Muscle of leg (tissue), 11 donors: Measurements from ENCODE around the gene PID1. TPM values are rescaled to one million over a fixed set of nuclear protein-coding genes. Genes with fewer than 3 reads are reported as not detected.
"Not testable (repeated sequence)": the region's sequence is repeated elsewhere in the genome, so short reads cannot be mapped to it uniquely, and the experiment has no call there.

ENCODE experiments used
- DNase-seq: peaks from one replicate; pipeline ENCODE4 v3.0.0; 2013
- H3K27ac ChIP-seq: one replicate; pipeline ENCODE4 v1.5.1; 2013; ENCODE audit warnings: mild to moderate bottlenecking, low read length, control low read depth
- H3K27me3 ChIP-seq: one replicate; pipeline ENCODE4 v1.6.1; 2013; ENCODE audit warnings: low read length; ENCODE audit not compliant: control insufficient read depth, insufficient read depth
- H3K36me3 ChIP-seq: one replicate; pipeline ENCODE4 v1.6.1; 2013; ENCODE audit warnings: low read length; ENCODE audit not compliant: control insufficient read depth, insufficient read depth
- H3K4me1 ChIP-seq: one replicate; pipeline ENCODE4 v1.6.1; 2013; ENCODE audit warnings: low read length; ENCODE audit not compliant: control insufficient read depth, insufficient read depth
- H3K4me3 ChIP-seq: one replicate; pipeline ENCODE4 v1.5.1; 2013; ENCODE audit warnings: low read length, control low read depth
- H3K9me3 ChIP-seq: replicated peaks from 2 replicates; pipeline ENCODE4 v1.6.1; 2013; ENCODE audit warnings: low read depth, low read length; ENCODE audit not compliant: control insufficient read depth
- WGBS: methylation state at CpG from one replicate; pipeline ENCODE4 v1.1.5; 2013; ENCODE audit warnings: missing lambda C conversion rate; ENCODE audit not compliant: insufficient coverage; 5-methylcytosine and 5-hydroxymethylcytosine counted together
- polyA plus RNA-seq, 8 donors: library from polyadenylated mRNA; unstranded; fragments of 120-200 nt; gene quantifications; one replicate each; pipeline versions ENCODE4 v1.2.1 to v1.2.3, GENCODE V29; 2013; ENCODE audit warnings: inconsistent platforms in 1 of 8, low replicate concordance in 1 of 8; ENCODE audit not compliant: insufficient read length in 8 of 8, insufficient read depth in 1 of 8
- total RNA-seq: library from RNA; stranded (reverse); fragments of 120-200 nt; gene quantifications from one replicate; pipeline ENCODE4 v1.2.4, GENCODE V29; 2013

The PID1 gene
- total and polyA plus RNA-seq, 9 donors: 15.6 to 32.8 (median 28.4) TPM

DNA sequence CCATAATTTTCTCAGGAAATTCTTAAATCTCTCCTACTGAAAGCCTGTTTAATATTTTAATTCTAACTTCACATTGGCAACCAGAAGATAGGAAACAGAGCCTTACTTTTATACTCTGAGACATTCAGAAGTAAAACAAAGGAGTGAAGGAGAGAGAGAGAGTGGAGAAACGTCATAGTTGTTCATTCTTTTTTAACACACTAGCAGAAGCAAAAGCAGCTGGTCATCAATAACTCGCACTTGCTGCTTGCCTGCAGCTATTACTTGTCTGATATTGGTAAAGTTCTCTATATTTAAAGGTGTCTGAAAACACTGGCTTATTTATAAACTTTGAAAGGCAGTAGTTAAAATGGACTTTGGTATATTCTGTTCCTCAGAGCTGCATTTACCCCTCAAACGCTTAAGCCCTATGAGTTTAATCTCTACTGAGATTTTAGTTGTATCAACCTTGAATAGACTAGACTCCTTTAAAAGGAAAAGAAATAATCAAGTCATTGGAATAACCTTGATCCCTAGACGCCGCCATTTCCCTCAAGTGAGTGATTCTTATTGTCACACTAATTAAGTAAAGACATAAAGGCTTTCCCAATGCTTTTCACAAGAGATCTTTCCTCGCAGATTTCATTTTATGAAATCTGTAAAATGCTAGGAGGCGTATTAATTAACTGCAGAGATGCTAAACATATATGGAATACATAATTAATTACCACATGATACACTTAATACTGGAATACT lies 182.0 kb downstream of the PID1 start:
- peaks cover 5% of the 10 kb centered on the region for H3K4me1 ChIP-seq
- DNase-seq: no peak
- no peak overlapping the region for H3K4me3 ChIP-seq
- H3K27me3 ChIP-seq: no peaks in the 10 kb centered on the region
- no peak overlapping the region for H3K27ac ChIP-seq
- no CpG with 5 or more reads among the region's 7 CpGs for WGBS
- H3K9me3 ChIP-seq: no peaks in the 10 kb centered on the region
- no peaks in the 10 kb centered on the region for H3K36me3 ChIP-seq

DNA sequence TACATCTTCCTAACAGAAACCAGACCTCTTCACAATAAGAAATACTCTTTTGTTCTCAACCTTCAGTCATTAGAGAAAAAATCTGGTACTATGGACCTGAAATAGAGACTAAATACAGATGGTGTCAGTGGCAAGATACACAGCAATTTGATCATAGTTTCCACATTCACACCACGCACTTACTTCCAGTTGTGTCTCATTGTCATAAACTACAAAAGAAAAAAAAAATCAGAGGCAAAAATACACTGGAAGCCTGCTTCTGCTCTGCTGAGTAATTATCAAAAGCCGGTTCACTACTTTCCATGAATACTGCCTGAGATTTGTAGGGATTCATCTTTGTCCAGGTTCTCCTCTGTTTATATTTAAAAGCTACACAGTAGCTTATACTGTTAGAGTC lies 182.6 kb downstream of the PID1 start:
- no peak overlapping the region for H3K27ac ChIP-seq
- no peaks in the 10 kb centered on the region for H3K9me3 ChIP-seq
- no peaks in the 10 kb centered on the region for H3K27me3 ChIP-seq
- DNase-seq: no peak
- H3K36me3 ChIP-seq: no peaks in the 10 kb centered on the region
- peaks cover 5% of the 10 kb centered on the region for H3K4me1 ChIP-seq
- WGBS: no CpG with 5 or more reads among the region's 2 CpGs
- H3K4me3 ChIP-seq: no peak overlapping the region

DNA sequence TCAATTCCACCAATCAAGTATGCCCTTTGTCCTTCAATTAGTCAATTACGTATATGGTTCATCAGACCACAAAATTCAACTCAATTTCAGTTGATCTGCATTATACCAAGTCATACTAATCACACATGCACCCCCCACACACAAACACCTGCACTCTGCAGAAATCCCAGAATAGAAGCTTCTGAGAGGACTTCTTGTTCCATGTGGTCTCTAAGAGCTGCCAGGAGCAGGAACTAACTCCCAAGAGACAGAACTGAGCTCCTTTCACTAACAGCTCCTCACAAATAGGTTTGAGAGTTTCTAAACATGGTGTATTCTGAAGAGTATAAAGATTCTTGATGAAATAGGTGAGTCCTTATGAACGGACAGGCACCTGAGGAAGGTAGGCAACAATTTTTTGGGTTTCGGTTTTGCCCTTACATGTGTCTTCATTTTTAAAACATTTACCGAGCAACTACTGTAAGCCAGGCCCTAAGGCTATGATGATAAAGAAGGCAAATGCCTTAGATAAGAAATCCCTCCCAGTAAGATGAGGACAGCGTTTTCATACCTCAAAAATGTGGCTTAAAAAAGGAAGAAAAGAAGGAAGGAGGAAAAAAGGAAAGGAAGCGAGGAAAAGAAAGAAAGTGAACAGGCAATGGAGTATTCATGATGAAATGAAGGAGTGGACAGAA lies 183.1 kb downstream of the PID1 start:
- WGBS: 78% methylated on average over 1 of the region's 6 CpGs
- no peaks in the 10 kb centered on the region for H3K36me3 ChIP-seq

DNA sequence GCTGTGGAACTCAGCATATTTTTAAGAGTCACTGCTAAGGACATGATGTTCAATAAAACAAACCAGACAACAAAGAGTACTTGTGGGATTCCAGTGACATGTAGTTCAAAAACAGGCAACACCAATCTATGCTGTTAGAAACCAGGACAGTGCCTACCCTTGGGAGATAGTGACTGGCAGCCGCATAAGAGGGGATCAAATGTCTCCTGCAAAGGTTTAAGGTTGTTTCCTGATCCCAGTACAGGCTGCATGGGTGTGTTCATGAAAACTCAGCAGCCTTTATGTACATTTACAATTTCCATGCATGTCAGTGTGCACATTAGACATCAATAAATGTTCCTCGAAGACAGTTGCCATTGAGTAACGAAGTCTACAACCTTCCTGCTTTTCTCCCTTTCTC lies 183.8 kb downstream of the PID1 start:
- H3K36me3 ChIP-seq: no peaks in the 10 kb centered on the region
- H3K27ac ChIP-seq: no peak overlapping the region
- WGBS: 67% methylated on average over 1 of the region's 3 CpGs
- no peaks in the 10 kb centered on the region for H3K9me3 ChIP-seq
- no peaks in the 10 kb centered on the region for H3K27me3 ChIP-seq
- H3K4me3 ChIP-seq: no peak overlapping the region
- H3K4me1 ChIP-seq: peaks cover 5% of the 10 kb centered on the region
- no peak for DNase-seq

More for the DNA sequence above, 183.1 kb downstream of the PID1 start:
- H3K4me1 ChIP-seq: peaks cover 5% of the 10 kb centered on the region
- no peak for DNase-seq
- H3K4me3 ChIP-seq: no peak overlapping the region
- H3K9me3 ChIP-seq: no peaks in the 10 kb centered on the region
- H3K27ac ChIP-seq: no peak overlapping the region
- H3K27me3 ChIP-seq: no peaks in the 10 kb centered on the region

- DNase-seq: no peak
- Histone ChIP-seq H3K27me3 (no peaks in the 10 kb centered on the region), H3K27ac (no peak overlapping the region)
Observed at GRCh38 chr2:229085439-229085838, 185.6 kb downstream of the PID1 start.

GRCh38 chr2:229084447-229084846 lies 186.6 kb downstream of the PID1 start:
- WGBS: no CpG with 5 or more reads among the region's 5 CpGs
- Histone ChIP-seq H3K36me3 (no peaks in the 10 kb centered on the region), H3K27ac (peak overlapping the region; percentile 61), H3K27me3 (no peaks in the 10 kb centered on the region), H3K4me1 (peaks cover 7% of the 10 kb centered on the region), H3K9me3 (no peaks in the 10 kb centered on the region), H3K4me3 (no peak overlapping the region)
- DNase-seq: peak; percentile 73

More at GRCh38 chr2:229085439-229085838, 185.6 kb downstream of the PID1 start:
- H3K4me3 ChIP-seq: no peak overlapping the region
- peaks cover 7% of the 10 kb centered on the region for H3K4me1 ChIP-seq
- no peaks in the 10 kb centered on the region for H3K9me3 ChIP-seq
- no peaks in the 10 kb centered on the region for H3K36me3 ChIP-seq

- Histone ChIP-seq H3K27me3 (no peaks in the 10 kb centered on the region), H3K4me3 (no peak overlapping the region), H3K36me3 (no peaks in the 10 kb centered on the region), H3K27ac (peak overlapping the region; percentile 61), H3K4me1 (peaks cover 7% of the 10 kb centered on the region), H3K9me3 (no peaks in the 10 kb centered on the region)
- WGBS: 51% methylated on average over 2 of the region's 5 CpGs
- DNase-seq: peak; percentile 70
Observed at GRCh38 chr2:229083606-229084340, 187.3 kb downstream of the PID1 start.

GRCh38 chr2:229081411-229081810 lies 189.7 kb downstream of the PID1 start:
- no peak overlapping the region for H3K27ac ChIP-seq
- WGBS: no CpG with 5 or more reads among the region's 1 CpG
- H3K27me3 ChIP-seq: no peaks in the 10 kb centered on the region

GRCh38 chr2:229080172-229080571 lies 190.9 kb downstream of the PID1 start:
- 88% methylated on average over 1 of the region's 1 CpG for WGBS
- Histone ChIP-seq H3K36me3 (no peaks in the 10 kb centered on the region), H3K27me3 (no peaks in the 10 kb centered on the region), H3K27ac (no peak overlapping the region), H3K4me3 (no peak overlapping the region), H3K4me1 (peaks cover 4% of the 10 kb centered on the region), H3K9me3 (peaks cover 3% of the 10 kb centered on the region)
- no peak for DNase-seq

More at GRCh38 chr2:229081411-229081810, 189.7 kb downstream of the PID1 start:
- Histone ChIP-seq H3K4me3 (no peak overlapping the region), H3K36me3 (no peaks in the 10 kb centered on the region), H3K4me1 (peaks cover 4% of the 10 kb centered on the region), H3K9me3 (no peaks in the 10 kb centered on the region)
- no peak for DNase-seq

DNA sequence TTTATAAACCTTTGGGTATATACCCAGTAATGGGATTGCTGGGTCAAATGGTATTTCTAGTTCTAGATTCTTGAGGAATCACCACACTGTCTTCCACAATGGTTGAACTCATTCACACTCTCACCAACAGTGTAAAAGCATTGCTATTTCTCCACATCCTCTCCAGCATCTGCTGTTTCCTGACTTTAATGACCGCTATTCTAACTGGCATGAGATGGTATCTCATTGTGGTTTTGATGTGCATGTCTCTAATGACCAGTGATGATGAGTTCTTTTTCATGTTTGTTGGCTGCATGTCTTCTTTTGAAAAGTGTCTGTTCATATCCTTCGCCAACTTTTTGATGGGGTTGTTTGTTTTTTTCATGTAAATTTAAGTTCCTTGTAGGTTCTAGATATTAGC lies 194.2 kb downstream of the PID1 start:
- not testable (repeated sequence) for H3K36me3 ChIP-seq

More for the DNA sequence above, 194.2 kb downstream of the PID1 start:
- H3K27ac ChIP-seq, H3K9me3 ChIP-seq, H3K4me1 ChIP-seq, DNase-seq, H3K4me3 ChIP-seq, H3K27me3 ChIP-seq: not testable (repeated sequence)
- no CpG with 5 or more reads among the region's 2 CpGs for WGBS
